WTC11 (cell line): Measurements from ENCODE around the gene CCDC3.

Source experiments
- AFF4 ChIP-seq: sonication (generic); formaldehyde crosslinking; IDR thresholded peaks from 2 replicates; pipeline ENCODE4 v1.8.1; 2023; ENCODE audit warnings: mild to moderate bottlenecking, missing genetic modification reagents, borderline replicate concordance
- FOXK1 ChIP-seq: sonication (generic); formaldehyde crosslinking; IDR thresholded peaks from 2 replicates; pipeline ENCODE4 v1.8.0; 2022; ENCODE audit warnings: mild to moderate bottlenecking, moderate library complexity, missing genetic modification reagents
- JUN ChIP-seq: sonication (generic); formaldehyde crosslinking; IDR thresholded peaks from 2 replicates; pipeline ENCODE4 v1.8.0; 2023; ENCODE audit warnings: mild to moderate bottlenecking, missing genetic modification reagents
- NFE2L1 ChIP-seq: sonication (generic); formaldehyde crosslinking; IDR thresholded peaks from 2 replicates; pipeline ENCODE4 v1.8.1; 2023; ENCODE audit warnings: missing genetic modification reagents
- SP1 ChIP-seq: sonication (generic); formaldehyde crosslinking; conservative IDR thresholded peaks from 2 replicates; pipeline ENCODE4 v1.8.1; 2022; ENCODE audit warnings: missing genetic modification reagents
- ZBTB21 ChIP-seq: sonication (generic); formaldehyde crosslinking; IDR thresholded peaks from 2 replicates; pipeline ENCODE4 v1.8.1; 2023; ENCODE audit warnings: mild to moderate bottlenecking, missing genetic modification reagents, borderline replicate concordance
- ZNF317 ChIP-seq: sonication (generic); formaldehyde crosslinking; IDR thresholded peaks from 2 replicates; pipeline ENCODE4 v1.8.1; 2023; ENCODE audit warnings: low read depth, mild to moderate bottlenecking, moderate library complexity, missing genetic modification reagents, borderline replicate concordance
- TF ChIP-seq, protein P1 (sequence below): fragments of 200-600 bp; IDR thresholded peaks from 2 replicates; pipeline ENCODE4 v1.8.0; 2022; ENCODE audit warnings: antibody characterized with exemption
- TF ChIP-seq, protein P2 (sequence below): sonication (generic); formaldehyde crosslinking; conservative IDR thresholded peaks from 2 replicates; pipeline ENCODE4 v1.8.1; 2023; ENCODE audit warnings: mild to moderate bottlenecking, low read depth, missing genetic modification reagents, moderate library complexity
- TF ChIP-seq, protein P3 (sequence below): sonication (generic); formaldehyde crosslinking; IDR thresholded peaks from 2 replicates; pipeline ENCODE4 v1.8.1; 2022; ENCODE audit warnings: mild to moderate bottlenecking, moderate library complexity, missing genetic modification reagents
- TF ChIP-seq, protein P4 (sequence below): fragments of 250-450 bp; sonication (Bioruptor Pico); IDR thresholded peaks from 2 replicates; pipeline ENCODE4 v1.9.0; 2021; ENCODE audit warnings: mild to moderate bottlenecking, borderline replicate concordance

- TF ChIP-seq, protein P1, sequence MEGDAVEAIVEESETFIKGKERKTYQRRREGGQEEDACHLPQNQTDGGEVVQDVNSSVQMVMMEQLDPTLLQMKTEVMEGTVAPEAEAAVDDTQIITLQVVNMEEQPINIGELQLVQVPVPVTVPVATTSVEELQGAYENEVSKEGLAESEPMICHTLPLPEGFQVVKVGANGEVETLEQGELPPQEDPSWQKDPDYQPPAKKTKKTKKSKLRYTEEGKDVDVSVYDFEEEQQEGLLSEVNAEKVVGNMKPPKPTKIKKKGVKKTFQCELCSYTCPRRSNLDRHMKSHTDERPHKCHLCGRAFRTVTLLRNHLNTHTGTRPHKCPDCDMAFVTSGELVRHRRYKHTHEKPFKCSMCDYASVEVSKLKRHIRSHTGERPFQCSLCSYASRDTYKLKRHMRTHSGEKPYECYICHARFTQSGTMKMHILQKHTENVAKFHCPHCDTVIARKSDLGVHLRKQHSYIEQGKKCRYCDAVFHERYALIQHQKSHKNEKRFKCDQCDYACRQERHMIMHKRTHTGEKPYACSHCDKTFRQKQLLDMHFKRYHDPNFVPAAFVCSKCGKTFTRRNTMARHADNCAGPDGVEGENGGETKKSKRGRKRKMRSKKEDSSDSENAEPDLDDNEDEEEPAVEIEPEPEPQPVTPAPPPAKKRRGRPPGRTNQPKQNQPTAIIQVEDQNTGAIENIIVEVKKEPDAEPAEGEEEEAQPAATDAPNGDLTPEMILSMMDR, result no peak
- TF ChIP-seq FOXK1 (CRISPR knock-in tag), result no peak
- TF ChIP-seq ZBTB21, result no peak
- TF ChIP-seq, protein P2, sequence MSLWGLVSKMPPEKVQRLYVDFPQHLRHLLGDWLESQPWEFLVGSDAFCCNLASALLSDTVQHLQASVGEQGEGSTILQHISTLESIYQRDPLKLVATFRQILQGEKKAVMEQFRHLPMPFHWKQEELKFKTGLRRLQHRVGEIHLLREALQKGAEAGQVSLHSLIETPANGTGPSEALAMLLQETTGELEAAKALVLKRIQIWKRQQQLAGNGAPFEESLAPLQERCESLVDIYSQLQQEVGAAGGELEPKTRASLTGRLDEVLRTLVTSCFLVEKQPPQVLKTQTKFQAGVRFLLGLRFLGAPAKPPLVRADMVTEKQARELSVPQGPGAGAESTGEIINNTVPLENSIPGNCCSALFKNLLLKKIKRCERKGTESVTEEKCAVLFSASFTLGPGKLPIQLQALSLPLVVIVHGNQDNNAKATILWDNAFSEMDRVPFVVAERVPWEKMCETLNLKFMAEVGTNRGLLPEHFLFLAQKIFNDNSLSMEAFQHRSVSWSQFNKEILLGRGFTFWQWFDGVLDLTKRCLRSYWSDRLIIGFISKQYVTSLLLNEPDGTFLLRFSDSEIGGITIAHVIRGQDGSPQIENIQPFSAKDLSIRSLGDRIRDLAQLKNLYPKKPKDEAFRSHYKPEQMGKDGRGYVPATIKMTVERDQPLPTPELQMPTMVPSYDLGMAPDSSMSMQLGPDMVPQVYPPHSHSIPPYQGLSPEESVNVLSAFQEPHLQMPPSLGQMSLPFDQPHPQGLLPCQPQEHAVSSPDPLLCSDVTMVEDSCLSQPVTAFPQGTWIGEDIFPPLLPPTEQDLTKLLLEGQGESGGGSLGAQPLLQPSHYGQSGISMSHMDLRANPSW (CRISPR knock-in tag), result no peak
- TF ChIP-seq SP1 (CRISPR knock-in tag), result no peak
- TF ChIP-seq, protein P3, sequence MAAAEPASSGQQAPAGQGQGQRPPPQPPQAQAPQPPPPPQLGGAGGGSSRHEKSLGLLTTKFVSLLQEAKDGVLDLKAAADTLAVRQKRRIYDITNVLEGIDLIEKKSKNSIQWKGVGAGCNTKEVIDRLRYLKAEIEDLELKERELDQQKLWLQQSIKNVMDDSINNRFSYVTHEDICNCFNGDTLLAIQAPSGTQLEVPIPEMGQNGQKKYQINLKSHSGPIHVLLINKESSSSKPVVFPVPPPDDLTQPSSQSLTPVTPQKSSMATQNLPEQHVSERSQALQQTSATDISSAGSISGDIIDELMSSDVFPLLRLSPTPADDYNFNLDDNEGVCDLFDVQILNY (CRISPR knock-in tag), result no peak
- TF ChIP-seq AFF4 (CRISPR knock-in tag), result no peak
- no peak for TF ChIP-seq ZNF317 (CRISPR knock-in tag)
- TF ChIP-seq JUN (CRISPR knock-in tag), result no peak
- TF ChIP-seq, protein P4, sequence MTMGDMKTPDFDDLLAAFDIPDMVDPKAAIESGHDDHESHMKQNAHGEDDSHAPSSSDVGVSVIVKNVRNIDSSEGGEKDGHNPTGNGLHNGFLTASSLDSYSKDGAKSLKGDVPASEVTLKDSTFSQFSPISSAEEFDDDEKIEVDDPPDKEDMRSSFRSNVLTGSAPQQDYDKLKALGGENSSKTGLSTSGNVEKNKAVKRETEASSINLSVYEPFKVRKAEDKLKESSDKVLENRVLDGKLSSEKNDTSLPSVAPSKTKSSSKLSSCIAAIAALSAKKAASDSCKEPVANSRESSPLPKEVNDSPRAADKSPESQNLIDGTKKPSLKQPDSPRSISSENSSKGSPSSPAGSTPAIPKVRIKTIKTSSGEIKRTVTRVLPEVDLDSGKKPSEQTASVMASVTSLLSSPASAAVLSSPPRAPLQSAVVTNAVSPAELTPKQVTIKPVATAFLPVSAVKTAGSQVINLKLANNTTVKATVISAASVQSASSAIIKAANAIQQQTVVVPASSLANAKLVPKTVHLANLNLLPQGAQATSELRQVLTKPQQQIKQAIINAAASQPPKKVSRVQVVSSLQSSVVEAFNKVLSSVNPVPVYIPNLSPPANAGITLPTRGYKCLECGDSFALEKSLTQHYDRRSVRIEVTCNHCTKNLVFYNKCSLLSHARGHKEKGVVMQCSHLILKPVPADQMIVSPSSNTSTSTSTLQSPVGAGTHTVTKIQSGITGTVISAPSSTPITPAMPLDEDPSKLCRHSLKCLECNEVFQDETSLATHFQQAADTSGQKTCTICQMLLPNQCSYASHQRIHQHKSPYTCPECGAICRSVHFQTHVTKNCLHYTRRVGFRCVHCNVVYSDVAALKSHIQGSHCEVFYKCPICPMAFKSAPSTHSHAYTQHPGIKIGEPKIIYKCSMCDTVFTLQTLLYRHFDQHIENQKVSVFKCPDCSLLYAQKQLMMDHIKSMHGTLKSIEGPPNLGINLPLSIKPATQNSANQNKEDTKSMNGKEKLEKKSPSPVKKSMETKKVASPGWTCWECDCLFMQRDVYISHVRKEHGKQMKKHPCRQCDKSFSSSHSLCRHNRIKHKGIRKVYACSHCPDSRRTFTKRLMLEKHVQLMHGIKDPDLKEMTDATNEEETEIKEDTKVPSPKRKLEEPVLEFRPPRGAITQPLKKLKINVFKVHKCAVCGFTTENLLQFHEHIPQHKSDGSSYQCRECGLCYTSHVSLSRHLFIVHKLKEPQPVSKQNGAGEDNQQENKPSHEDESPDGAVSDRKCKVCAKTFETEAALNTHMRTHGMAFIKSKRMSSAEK, result no peak
- no peak for TF ChIP-seq NFE2L1 (CRISPR knock-in tag)
Measured at GRCh38 chr10:13016886-13017285, 15.4 kb upstream of the CCDC3 start.
